ENCODE data around the gene NRL.
"Not testable (repeated sequence)": the region's sequence is repeated elsewhere in the genome, so short reads cannot be mapped to it uniquely, and the experiment has no call there.

The NRL gene

GRCh38 chr14:24055971-24056799, 58.6 kb downstream of the NRL start:
- in situ Hi-C loops (cut with MboI; ENCODE audit: low sequenced_read_pairs), result loop anchor here (5.0 to 10.0 kb wide), 2 partner anchors 36 to 239 kb away; partner anchors contain the start of genes DHRS1, NOP9 and PCK2

- in situ Hi-C loops (cut with MboI; ENCODE audit: low sequenced_read_pairs), result loop anchor here (5.0 to 10.0 kb wide), 2 partner anchors 38 to 240 kb away; partner anchors contain the start of genes DHRS1, NOP9 and PCK2
These were observed 60.1 kb downstream of the NRL start for GRCh38 chr14:24054646-24055045.

GRCh38 chr14:24054324-24054641, 60.5 kb downstream of the NRL start:
- in situ Hi-C loops (cut with MboI; ENCODE audit: low sequenced_read_pairs), result loop anchor here (10.0 kb wide), 1 partner anchor 241 kb away; the partner anchor contains the start of genes DHRS1 and NOP9

- in situ Hi-C loops (cut with MboI; ENCODE audit: low sequenced_read_pairs), result loop anchor here (10.0 kb wide), 1 partner anchor 241 kb away; the partner anchor contains the start of genes DHRS1 and NOP9
These were observed 61.0 kb downstream of the NRL start for GRCh38 chr14:24053548-24054323.

GRCh38 chr14:24052656-24053547, 61.8 kb downstream of the NRL start:
- in situ Hi-C loops (cut with MboI; ENCODE audit: low sequenced_read_pairs), result loop anchor here (10.0 kb wide), 1 partner anchor 242 kb away; the partner anchor contains the start of genes DHRS1 and NOP9

- in situ Hi-C loops (cut with MboI; ENCODE audit: low sequenced_read_pairs), result loop anchor here (10.0 kb wide), 1 partner anchor 243 kb away; the partner anchor contains the start of genes DHRS1 and NOP9
These were observed 62.7 kb downstream of the NRL start, which contains the start of gene CARMIL3 for GRCh38 chr14:24051789-24052655. Gene CARMIL3, plus strand, starts transcription at chr14:24052009. Its CDS starts 145 bp downstream, at chr14:24052154.

- in situ Hi-C loops (cut with MboI; ENCODE audit: low sequenced_read_pairs), result loop anchor here (10.0 kb wide), 1 partner anchor 244 kb away; the partner anchor contains the start of genes DHRS1 and NOP9
These were observed 63.5 kb downstream of the NRL start for GRCh38 chr14:24051176-24051788.

- in situ Hi-C loops (cut with MboI; ENCODE audit: low sequenced_read_pairs), result loop anchor here (10.0 kb wide), 1 partner anchor 244 kb away; the partner anchor contains the start of genes DHRS1 and NOP9
These were observed 64.0 kb downstream of the NRL start for GRCh38 chr14:24050753-24051152.

- in situ Hi-C loops (cut with MboI; ENCODE audit: low sequenced_read_pairs), result not testable (repeated sequence)
These were observed 65.7 kb downstream of the NRL start for GRCh38 chr14:24049002-24049401.

GRCh38 chr14:24042746-24043145, 72.0 kb downstream of the NRL start:
- in situ Hi-C loops (cut with MboI; ENCODE audit: low sequenced_read_pairs), result no loop called here

- in situ Hi-C loops (cut with MboI; ENCODE audit: low sequenced_read_pairs), result no loop called here
These were observed 74.1 kb downstream of the NRL start for GRCh38 chr14:24040692-24041091.

- in situ Hi-C loops (cut with MboI; ENCODE audit: low sequenced_read_pairs), result no loop called here
These were observed 76.1 kb downstream of the NRL start for GRCh38 chr14:24038686-24039085.

GRCh38 chr14:24037658-24038037, 77.1 kb downstream of the NRL start:
- in situ Hi-C loops (cut with MboI; ENCODE audit: low sequenced_read_pairs), result no loop called here

- in situ Hi-C loops (cut with MboI; ENCODE audit: low sequenced_read_pairs), result not testable (repeated sequence)
These were observed 77.6 kb downstream of the NRL start for GRCh38 chr14:24036963-24037657.

- in situ Hi-C loops (cut with MboI; ENCODE audit: low sequenced_read_pairs), result no loop called here
These were observed 78.4 kb downstream of the NRL start for GRCh38 chr14:24036169-24036962.

GRCh38 chr14:24035769-24036168, 79.0 kb downstream of the NRL start:
- in situ Hi-C loops (cut with MboI; ENCODE audit: low sequenced_read_pairs), result not testable (repeated sequence)

- in situ Hi-C loops (cut with MboI; ENCODE audit: low sequenced_read_pairs), result no loop called here
These were observed 81.9 kb downstream of the NRL start for GRCh38 chr14:24032727-24033418.
